GM10248 (cell line): ENCODE measurements around the gene COL6A1.

ENCODE experiments used
- CTCF ChIA-PET: fragments of 300-600 bp; sonication (Branson Sonifier 250); formaldehyde crosslinking; extraction: SDS; loops from one replicate; lab custom pipeline; 2021; ENCODE audit warnings: antibody characterized with exemption; lab: Yijun Ruan, JAX
- POLR2A ChIA-PET: fragments of 350-650 bp; sonication (Branson Sonifier 250); formaldehyde crosslinking; extraction: SDS; loops from one replicate; lab custom pipeline; 2020; ENCODE audit warnings: antibody characterized with exemption; lab: Yijun Ruan, JAX
- DNase-seq: peaks from one replicate; pipeline ENCODE4 v3.0.0; 2012; ENCODE audit errors: extremely low spot score
- CTCF ChIP-seq: IDR thresholded peaks from 2 replicates; pipeline ENCODE4 v1.5.1; 2012; ENCODE audit warnings: mild to moderate bottlenecking, low read depth; ENCODE audit errors: extremely low read depth, missing control alignments, control extremely low read depth

Gene COL6A1

GRCh38 chr21:45937721-45938452 lies 43.7 kb upstream of the COL6A1 start:
- POLR2A ChIA-PET, result no interaction called here
- no peak for TF ChIP-seq CTCF
- CTCF ChIA-PET, result no interaction called here
- DNase-seq, result no peak

- CTCF ChIA-PET, result no interaction called here
- POLR2A ChIA-PET, result no interaction called here
- no peak for TF ChIP-seq CTCF
- no peak for DNase-seq
These were observed 43.2 kb upstream of the COL6A1 start for GRCh38 chr21:45938453-45938755.

GRCh38 chr21:45938811-45939520 lies 42.6 kb upstream of the COL6A1 start:
- no peak for TF ChIP-seq CTCF
- CTCF ChIA-PET, result no interaction called here

GRCh38 chr21:45939521-45940045 lies 42.0 kb upstream of the COL6A1 start:
- ChIA-PET POLR2A (no interaction called here), CTCF (no interaction called here)
- no peak for DNase-seq
- no peak for TF ChIP-seq CTCF

More at GRCh38 chr21:45938811-45939520, 42.6 kb upstream of the COL6A1 start:
- POLR2A ChIA-PET, result no interaction called here
- DNase-seq, result no peak

GRCh38 chr21:45940091-45940490 lies 41.5 kb upstream of the COL6A1 start:
- no peak for DNase-seq
- CTCF ChIA-PET, result no interaction called here
- TF ChIP-seq CTCF, result no peak
- POLR2A ChIA-PET, result no interaction called here

- no peak for TF ChIP-seq CTCF
- ChIA-PET CTCF (no interaction called here), POLR2A (no interaction called here)
- no peak for DNase-seq
These were observed 40.8 kb upstream of the COL6A1 start for GRCh38 chr21:45940621-45941337.
